ENCODE measurements around the gene AGFG1. TPM values are rescaled to one million over a fixed set of nuclear protein-coding genes. Genes with fewer than 3 reads are reported as not detected.

AGFG1 gene
- total RNA-seq, 1 experiment from 2014 or later: 109 TPM

DNA sequence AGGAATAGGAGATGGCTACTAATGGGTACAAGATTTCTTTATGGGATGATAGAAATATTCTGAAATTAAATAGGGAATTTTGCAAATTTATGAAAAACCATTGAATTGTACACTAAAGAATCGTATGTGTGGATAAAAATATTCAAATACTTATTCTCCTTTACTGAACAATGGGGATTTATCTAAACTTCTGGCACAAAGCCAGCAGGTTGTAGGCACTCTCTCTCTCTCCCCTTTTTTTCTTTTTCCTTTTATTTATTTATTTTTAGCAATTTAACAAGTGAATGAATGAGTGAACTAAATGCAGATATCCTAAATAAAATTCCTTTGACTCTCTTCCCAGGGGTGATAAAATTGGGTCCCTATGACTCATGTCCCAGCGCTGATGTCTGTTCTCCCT lies 104.9 kb downstream of the AGFG1 start:
- Histone ChIP-seq H3K4ac (ENCODE audit: low read depth, low read length) (no peak overlapping the region), H4K5ac (ENCODE audit: insufficient read length, low read depth, low read length) (no peak overlapping the region), H3K9ac (ENCODE audit: extremely low read depth, insufficient read length, low read length) (no peak overlapping the region), H3K23ac (ENCODE audit: insufficient read length, low read depth, low read length) (no peak overlapping the region), H2BK5ac (ENCODE audit: insufficient read length, low read length) (no peak overlapping the region), H3K23me2 (ENCODE audit: insufficient read length, low read depth, low read length, poor library complexity, severe bottlenecking) (no peaks in the 10 kb centered on the region), H2AK5ac (ENCODE audit: insufficient read length, low read length) (no peak overlapping the region), H3K4me2 (ENCODE audit: insufficient read depth, insufficient read length, low read length) (no peak overlapping the region), H2AFZ (ENCODE audit: low read length) (no peak overlapping the region), H2BK12ac (ENCODE audit: insufficient read length, low read depth, low read length) (no peak overlapping the region), H2BK15ac (ENCODE audit: low read depth, low read length) (no peak overlapping the region), H3T11ph (ENCODE audit: low read length) (no peak overlapping the region), H3K4me1 (ENCODE audit: insufficient read depth, low read length) (no peaks in the 10 kb centered on the region), H3K18ac (ENCODE audit: insufficient read length, low read depth, low read length) (no peak overlapping the region), H4K91ac (ENCODE audit: insufficient read length, low read depth, low read length) (no peak overlapping the region), H3K9me3 (ENCODE audit: control insufficient read depth, low read depth, low read length) (no peaks in the 10 kb centered on the region), H4K8ac (replicated peaks; ENCODE audit: insufficient read length, low read depth, low read length) (no peak overlapping the region), H3K27ac (ENCODE audit: insufficient read length, low read depth, low read length) (no peak overlapping the region), H4K20me1 (ENCODE audit: control insufficient read depth, insufficient read depth, insufficient read length) (no peaks in the 10 kb centered on the region), H3K79me2 (ENCODE audit: insufficient read depth, low read length) (no peaks in the 10 kb centered on the region), H3K14ac (ENCODE audit: insufficient read depth, low read length) (no peak overlapping the region), H3K79me1 (ENCODE audit: insufficient read depth, low read depth, low read length, poor library complexity, severe bottlenecking) (no peaks in the 10 kb centered on the region), H2BK20ac (ENCODE audit: low read depth, low read length, poor library complexity, severe bottlenecking) (no peak overlapping the region), H3K27me3 (ENCODE audit: insufficient read depth, low read length) (no peaks in the 10 kb centered on the region), H2BK120ac (ENCODE audit: low read depth, low read length, poor library complexity, severe bottlenecking) (no peak overlapping the region), H3K56ac (ENCODE audit: insufficient read length, low read depth, low read length) (no peak overlapping the region)
- WGBS (ENCODE audit: extremely low coverage, insufficient read length, low lambda C conversion rate): no CpG with 5 or more reads among the region's 2 CpGs
- Mint-ChIP-seq H3K4me1 (peaks cover 6 to 7% of the 10 kb centered on the region in 2 experiments), H3K27ac (no peak overlapping the region; a peak in 1 of 7 replicates), H3K36me3 (ENCODE audit: insufficient read depth in 1 of 3, low read depth in 3 of 3) (no peaks in the 10 kb centered on the region), H3K9me3 (peaks cover 3 to 5% of the 10 kb centered on the region in 2 experiments; a peak in 4 of 5 replicates), H3K4me3 (no peak overlapping the region), H3K27me3 (ENCODE audit: low read depth) (no peaks in the 10 kb centered on the region)
- DNase-seq: no peak
- TF ChIP-seq, protein P1, sequence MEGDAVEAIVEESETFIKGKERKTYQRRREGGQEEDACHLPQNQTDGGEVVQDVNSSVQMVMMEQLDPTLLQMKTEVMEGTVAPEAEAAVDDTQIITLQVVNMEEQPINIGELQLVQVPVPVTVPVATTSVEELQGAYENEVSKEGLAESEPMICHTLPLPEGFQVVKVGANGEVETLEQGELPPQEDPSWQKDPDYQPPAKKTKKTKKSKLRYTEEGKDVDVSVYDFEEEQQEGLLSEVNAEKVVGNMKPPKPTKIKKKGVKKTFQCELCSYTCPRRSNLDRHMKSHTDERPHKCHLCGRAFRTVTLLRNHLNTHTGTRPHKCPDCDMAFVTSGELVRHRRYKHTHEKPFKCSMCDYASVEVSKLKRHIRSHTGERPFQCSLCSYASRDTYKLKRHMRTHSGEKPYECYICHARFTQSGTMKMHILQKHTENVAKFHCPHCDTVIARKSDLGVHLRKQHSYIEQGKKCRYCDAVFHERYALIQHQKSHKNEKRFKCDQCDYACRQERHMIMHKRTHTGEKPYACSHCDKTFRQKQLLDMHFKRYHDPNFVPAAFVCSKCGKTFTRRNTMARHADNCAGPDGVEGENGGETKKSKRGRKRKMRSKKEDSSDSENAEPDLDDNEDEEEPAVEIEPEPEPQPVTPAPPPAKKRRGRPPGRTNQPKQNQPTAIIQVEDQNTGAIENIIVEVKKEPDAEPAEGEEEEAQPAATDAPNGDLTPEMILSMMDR (conservative IDR thresholded peaks at IDR 0.05): no peak

All from H9 (cell line).